ENCODE data around the gene MLH1.

The MLH1 gene

DNA sequence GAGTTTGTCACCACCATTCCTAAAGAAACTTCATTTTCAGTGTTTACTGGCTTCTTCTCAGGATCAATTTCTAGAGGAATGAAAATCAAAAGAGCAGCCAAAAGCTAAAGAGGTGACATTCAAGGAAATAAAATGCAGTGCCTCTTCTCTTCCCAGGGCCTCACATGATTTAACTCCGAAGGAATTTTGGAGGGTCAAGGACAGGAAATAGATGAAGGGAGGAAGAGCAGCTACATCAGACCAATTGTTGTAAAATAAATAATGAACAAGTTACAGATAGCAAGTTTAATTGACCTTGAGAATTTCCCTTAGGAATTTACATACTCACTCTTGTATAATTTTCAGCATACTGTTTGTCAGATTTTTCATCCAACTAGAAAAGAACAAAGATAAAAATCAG, 103.0 kb downstream of the MLH1 start:
- TF ChIP-seq, protein P1, sequence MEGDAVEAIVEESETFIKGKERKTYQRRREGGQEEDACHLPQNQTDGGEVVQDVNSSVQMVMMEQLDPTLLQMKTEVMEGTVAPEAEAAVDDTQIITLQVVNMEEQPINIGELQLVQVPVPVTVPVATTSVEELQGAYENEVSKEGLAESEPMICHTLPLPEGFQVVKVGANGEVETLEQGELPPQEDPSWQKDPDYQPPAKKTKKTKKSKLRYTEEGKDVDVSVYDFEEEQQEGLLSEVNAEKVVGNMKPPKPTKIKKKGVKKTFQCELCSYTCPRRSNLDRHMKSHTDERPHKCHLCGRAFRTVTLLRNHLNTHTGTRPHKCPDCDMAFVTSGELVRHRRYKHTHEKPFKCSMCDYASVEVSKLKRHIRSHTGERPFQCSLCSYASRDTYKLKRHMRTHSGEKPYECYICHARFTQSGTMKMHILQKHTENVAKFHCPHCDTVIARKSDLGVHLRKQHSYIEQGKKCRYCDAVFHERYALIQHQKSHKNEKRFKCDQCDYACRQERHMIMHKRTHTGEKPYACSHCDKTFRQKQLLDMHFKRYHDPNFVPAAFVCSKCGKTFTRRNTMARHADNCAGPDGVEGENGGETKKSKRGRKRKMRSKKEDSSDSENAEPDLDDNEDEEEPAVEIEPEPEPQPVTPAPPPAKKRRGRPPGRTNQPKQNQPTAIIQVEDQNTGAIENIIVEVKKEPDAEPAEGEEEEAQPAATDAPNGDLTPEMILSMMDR (IDR thresholded peaks at IDR 0.05; ENCODE audit: insufficient read depth, low read length, poor library complexity, severe bottlenecking), result no peak
- H3K27me3 ChIP-seq (replicated peaks; ENCODE audit: control insufficient read depth, insufficient read depth, low read length), result no peaks in the 10 kb centered on the region
- H3K4me3 ChIP-seq (replicated peaks; ENCODE audit: low read depth, low read length), result no peak overlapping the region
- H3K36me3 ChIP-seq (ENCODE audit: control insufficient read depth, insufficient read depth, low read length), result peaks cover under 1% of the 10 kb centered on the region; the same call in 1 of the 2 replicates
- DNase-seq (ENCODE audit: extremely low read depth, insufficient read length), result no peak

DNA sequence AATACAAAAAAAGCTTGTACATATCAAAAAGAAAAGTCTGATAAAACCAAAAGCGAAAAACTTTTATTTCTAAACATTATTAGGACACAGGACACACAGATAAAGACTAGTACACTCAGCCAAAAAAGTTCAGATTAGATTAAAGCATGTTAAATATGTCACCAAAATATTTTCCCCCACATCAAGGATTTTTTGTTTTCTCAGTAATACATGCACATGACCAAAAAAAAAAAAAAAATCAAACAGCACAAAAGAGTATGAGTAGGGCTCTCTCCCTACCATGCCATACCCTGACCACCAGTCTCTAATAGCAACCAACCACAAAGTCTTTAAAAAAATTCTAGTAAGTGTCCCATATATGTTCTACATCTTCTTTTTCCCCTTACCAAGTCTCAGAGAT, 103.7 kb downstream of the MLH1 start:
- DNase-seq (ENCODE audit: extremely low read depth, insufficient read length), result no peak
- TF ChIP-seq, protein P1 (IDR thresholded peaks at IDR 0.05; ENCODE audit: insufficient read depth, low read length, poor library complexity, severe bottlenecking), result no peak
- H3K4me3 ChIP-seq (replicated peaks; ENCODE audit: low read depth, low read length), result no peak overlapping the region
- no peaks in the 10 kb centered on the region for H3K27me3 ChIP-seq (replicated peaks; ENCODE audit: control insufficient read depth, insufficient read depth, low read length)
- H3K36me3 ChIP-seq (ENCODE audit: control insufficient read depth, insufficient read depth, low read length), result no peaks in the 10 kb centered on the region

DNA sequence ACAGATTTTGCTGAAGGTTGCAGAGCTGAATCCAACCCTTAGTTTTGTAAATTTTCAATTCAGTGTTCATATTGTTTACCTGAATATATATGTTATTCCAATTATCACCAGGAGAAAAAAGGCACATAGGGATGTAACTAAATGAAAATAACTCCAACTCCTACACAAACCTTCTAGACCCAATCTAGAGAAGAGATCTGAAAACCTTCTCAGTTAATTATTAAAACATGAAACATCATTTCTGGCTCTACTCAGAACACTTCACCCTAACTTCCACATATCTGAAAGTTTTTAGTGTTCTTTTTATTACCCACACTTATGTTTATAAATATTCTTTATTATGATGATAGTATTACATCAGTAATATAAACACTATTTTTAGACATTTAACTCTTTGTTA, 104.5 kb downstream of the MLH1 start:
- H3K27me3 ChIP-seq (replicated peaks; ENCODE audit: control insufficient read depth, insufficient read depth, low read length), result no peaks in the 10 kb centered on the region
- no peak for DNase-seq (ENCODE audit: extremely low read depth, insufficient read length)

DNA sequence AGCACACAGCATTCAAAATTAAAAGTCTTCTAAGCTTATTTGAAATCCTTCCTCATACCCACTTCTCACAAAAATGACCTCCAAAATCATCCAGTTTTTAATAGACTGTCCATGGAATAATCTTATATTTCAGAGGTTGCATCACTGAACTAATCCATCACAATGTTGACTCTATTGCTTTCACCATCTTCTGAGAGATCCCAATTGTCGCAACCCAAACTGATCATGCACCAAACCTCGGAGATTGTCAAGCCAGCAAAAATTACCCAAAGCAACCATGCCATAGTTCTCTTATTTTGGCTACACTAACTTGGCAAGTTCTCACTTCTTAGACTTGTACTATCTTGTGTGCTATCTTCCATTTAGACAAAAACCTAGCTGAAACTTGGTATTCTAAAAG, 105.6 kb downstream of the MLH1 start:
- DNase-seq (ENCODE audit: extremely low read depth, insufficient read length), result no peak
- no peaks in the 10 kb centered on the region for H3K27me3 ChIP-seq (replicated peaks; ENCODE audit: control insufficient read depth, insufficient read depth, low read length)
- H3K4me3 ChIP-seq (replicated peaks; ENCODE audit: low read depth, low read length), result no peak overlapping the region
- TF ChIP-seq, protein P1 (IDR thresholded peaks at IDR 0.05; ENCODE audit: insufficient read depth, low read length, poor library complexity, severe bottlenecking), result no peak
- H3K36me3 ChIP-seq (ENCODE audit: control insufficient read depth, insufficient read depth, low read length), result no peaks in the 10 kb centered on the region

More for the DNA sequence above, 104.5 kb downstream of the MLH1 start:
- no peaks in the 10 kb centered on the region for H3K36me3 ChIP-seq (ENCODE audit: control insufficient read depth, insufficient read depth, low read length)
- TF ChIP-seq, protein P1 (IDR thresholded peaks at IDR 0.05; ENCODE audit: insufficient read depth, low read length, poor library complexity, severe bottlenecking), result no peak
- H3K4me3 ChIP-seq (replicated peaks; ENCODE audit: low read depth, low read length), result no peak overlapping the region

DNA sequence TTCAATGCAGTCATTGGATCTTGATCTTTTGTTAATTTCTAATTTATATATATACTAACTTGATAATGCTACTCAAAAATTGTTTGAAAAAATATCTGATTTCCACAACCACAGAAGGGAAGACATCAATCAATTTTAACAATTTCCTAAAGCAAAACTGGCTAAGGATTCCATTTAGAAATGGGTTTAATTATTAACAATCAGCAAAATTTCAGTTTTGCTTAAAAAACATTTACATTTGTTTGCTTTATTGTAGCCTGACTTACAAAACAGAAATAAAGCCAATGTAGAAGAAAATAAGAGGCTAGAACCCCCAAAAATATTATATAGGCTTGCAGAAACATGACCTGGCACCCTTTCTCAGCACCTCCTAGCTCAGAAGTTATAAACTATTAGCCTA, 106.2 kb downstream of the MLH1 start:
- no peak overlapping the region for H3K4me3 ChIP-seq (replicated peaks; ENCODE audit: low read depth, low read length)
- H3K27me3 ChIP-seq (replicated peaks; ENCODE audit: control insufficient read depth, insufficient read depth, low read length), result no peaks in the 10 kb centered on the region
- H3K36me3 ChIP-seq (ENCODE audit: control insufficient read depth, insufficient read depth, low read length), result no peaks in the 10 kb centered on the region
- TF ChIP-seq, protein P1 (IDR thresholded peaks at IDR 0.05; ENCODE audit: insufficient read depth, low read length, poor library complexity, severe bottlenecking), result no peak
- DNase-seq (ENCODE audit: extremely low read depth, insufficient read length), result no peak

DNA sequence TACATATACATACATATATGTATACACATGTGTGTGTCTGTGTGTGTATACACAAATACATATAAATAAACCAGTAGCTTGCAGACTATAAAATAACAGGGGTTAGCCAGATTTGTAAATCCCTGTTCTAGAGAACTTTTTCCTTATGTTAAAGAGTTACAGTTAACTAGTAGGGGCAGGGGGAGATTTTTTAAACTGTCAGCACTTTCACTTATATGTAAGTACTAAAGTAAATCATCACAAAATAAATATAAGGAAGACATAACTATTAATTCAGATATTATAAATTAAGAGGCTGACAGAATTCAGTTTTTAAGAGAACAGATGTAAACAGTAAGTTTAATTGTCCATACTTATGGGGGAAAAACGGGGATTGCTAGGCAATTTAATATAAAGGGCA, 107.1 kb downstream of the MLH1 start:
- TF ChIP-seq, protein P1 (IDR thresholded peaks at IDR 0.05; ENCODE audit: insufficient read depth, low read length, poor library complexity, severe bottlenecking), result no peak
- no peak for DNase-seq (ENCODE audit: extremely low read depth, insufficient read length)
- Histone ChIP-seq H3K27me3 (replicated peaks; ENCODE audit: control insufficient read depth, insufficient read depth, low read length) (no peaks in the 10 kb centered on the region), H3K36me3 (ENCODE audit: control insufficient read depth, insufficient read depth, low read length) (no peaks in the 10 kb centered on the region), H3K4me3 (replicated peaks; ENCODE audit: low read depth, low read length) (no peak overlapping the region)

Measured in GM06990 (cell line).